GM10266 (cell line): Measurements from ENCODE around the gene UNK.
"Not testable (repeated sequence)": the region's sequence is repeated elsewhere in the genome, so short reads cannot be mapped to it uniquely, and the experiment has no call there.

ENCODE experiments used
- DNase-seq: peaks from one replicate; pipeline ENCODE4 v3.0.0; 2012; ENCODE audit errors: extremely low spot score
- CTCF ChIP-seq: IDR thresholded peaks from 2 replicates; pipeline ENCODE4 v1.5.1; 2012; ENCODE audit warnings: mild to moderate bottlenecking, low read depth; ENCODE audit not compliant: control insufficient read depth, insufficient read depth; ENCODE audit errors: missing control alignments

Gene UNK

GRCh38 chr17:75869282-75870141, 84.9 kb downstream of the UNK start:
- TF ChIP-seq CTCF: no peak
- DNase-seq: no peak

- not testable (repeated sequence) for DNase-seq
Observed at GRCh38 chr17:75870228-75870627, 85.6 kb downstream of the UNK start.

GRCh38 chr17:75872434-75873351, 88.1 kb downstream of the UNK start:
- no peak for TF ChIP-seq CTCF
- no peak for DNase-seq

GRCh38 chr17:75873587-75874322, 89.1 kb downstream of the UNK start:
- TF ChIP-seq CTCF: no peak
- no peak for DNase-seq

GRCh38 chr17:75874323-75875181, 89.9 kb downstream of the UNK start:
- DNase-seq: no peak
- TF ChIP-seq CTCF: no peak
